GM18502 (cell line): ENCODE data around the gene NUP58.
"Not testable (repeated sequence)": the region's sequence is repeated elsewhere in the genome, so short reads cannot be mapped to it uniquely, and the experiment has no call there.

Experiments
- ATAC-seq: cut with Tn5 transposase; IDR thresholded peaks from one replicate; pipeline ENCODE4 v1.9.1; 2021; ENCODE audit warnings: mild to moderate bottlenecking; ENCODE audit not compliant: unreplicated experiment, poor library complexity

NUP58 gene

DNA sequence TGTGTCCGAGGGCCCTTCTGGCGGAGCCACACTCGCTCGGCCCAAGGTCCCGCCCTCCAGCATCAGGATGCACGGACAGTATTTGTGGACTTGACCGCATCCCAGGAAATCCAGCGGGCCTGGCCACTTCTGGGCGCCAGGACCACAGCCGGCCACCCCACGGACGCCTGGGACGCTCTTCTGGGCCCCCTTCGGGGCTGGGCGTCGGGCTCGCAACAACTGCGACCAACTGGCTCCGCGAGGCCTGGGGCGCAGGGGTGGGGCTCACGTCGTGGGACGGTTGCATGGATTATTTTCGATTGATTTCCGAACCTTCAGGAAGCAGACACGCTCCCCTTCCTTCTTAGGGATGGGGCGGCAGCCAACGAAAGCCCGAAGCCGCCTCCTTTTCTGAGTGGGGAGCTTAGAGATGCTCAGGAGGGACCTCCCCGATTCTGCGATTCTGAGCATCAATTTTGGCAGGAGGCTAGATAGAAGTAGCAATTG lies 521 bp upstream of the NUP58 start:
- peak; percentile 10 for ATAC-seq

- no peak for ATAC-seq
Observed at GRCh38 chr13:25302121-25302520, 696 bp downstream of the NUP58 start.

DNA sequence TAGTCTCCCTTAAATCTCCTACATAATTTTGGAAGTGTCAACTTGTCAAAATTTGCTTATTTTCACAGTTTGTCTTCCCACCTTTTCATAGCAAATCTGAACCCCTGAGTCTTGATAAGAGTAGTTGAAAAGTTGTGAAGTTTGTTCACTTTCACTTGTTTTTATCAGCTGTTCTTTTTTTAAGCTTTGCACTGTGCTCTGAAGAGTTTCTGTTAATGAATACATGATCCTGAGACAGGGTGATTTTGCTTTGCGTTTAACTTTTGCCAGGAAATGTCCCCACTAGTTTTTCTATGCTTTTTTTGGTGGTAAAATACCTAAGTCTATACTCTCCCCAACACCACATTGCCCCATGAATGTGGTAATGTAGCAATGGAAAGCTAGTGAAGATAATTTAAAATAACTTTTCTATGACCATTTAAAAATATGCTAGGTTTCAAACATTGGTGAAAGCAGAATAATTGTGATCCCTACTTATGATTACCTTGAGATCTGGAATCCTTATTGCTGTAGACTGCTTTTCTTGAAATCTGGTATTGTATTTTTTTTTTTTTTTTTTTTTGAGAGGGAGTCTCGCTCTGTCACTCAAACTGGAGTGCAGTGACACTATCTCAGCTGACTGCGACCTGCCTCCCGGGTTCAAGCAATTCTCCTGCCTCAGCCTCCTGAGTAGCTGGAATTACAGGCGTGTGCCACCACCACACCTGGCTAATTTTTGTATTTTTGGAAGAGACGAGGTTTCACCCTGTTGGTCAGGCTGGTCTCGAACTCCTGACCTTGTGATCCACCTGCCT lies 5.4 kb downstream of the NUP58 start:
- no peak for ATAC-seq

GRCh38 chr13:25310891-25311290 lies 9.5 kb downstream of the NUP58 start:
- no peak for ATAC-seq

GRCh38 chr13:25318946-25319345 lies 17.5 kb downstream of the NUP58 start:
- ATAC-seq: not testable (repeated sequence)

DNA sequence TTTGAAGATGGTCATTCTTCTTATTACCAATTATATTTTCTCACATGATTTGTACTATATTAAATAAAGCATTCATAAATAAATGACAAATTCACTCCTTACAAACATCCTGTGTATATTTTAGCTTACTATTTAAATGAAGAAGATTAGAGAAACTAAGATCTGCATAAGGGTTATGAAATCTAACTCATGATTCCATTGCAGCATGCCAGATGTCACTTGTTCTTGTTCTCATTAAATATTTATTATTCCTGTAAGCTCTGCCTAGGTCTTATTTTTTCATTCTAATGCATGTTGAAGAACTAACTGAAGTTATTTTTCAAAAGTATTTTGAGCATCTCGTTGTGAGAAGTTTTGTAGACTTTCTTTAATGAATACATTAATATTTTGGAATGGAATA lies 18.3 kb downstream of the NUP58 start:
- no peak for ATAC-seq

DNA sequence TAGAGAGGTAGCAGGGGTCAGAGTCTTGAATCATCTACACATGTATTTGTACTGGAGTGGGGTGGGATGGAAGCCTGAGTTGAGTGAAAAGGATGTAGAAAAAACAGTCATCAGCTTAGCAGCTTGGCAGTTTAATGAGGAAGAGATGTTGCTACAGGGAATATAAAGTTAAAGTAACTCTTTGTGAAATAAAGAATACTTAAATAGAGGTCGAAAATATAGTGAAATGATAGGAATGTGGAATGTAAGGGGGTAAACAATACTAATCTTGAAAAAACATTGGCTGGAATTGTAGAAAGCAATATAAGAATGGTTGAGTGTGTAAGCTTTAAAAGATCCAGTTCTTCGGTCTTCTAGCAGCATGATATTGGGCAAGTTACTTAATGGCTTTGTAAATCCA lies 22.7 kb downstream of the NUP58 start:
- ATAC-seq: no peak

DNA sequence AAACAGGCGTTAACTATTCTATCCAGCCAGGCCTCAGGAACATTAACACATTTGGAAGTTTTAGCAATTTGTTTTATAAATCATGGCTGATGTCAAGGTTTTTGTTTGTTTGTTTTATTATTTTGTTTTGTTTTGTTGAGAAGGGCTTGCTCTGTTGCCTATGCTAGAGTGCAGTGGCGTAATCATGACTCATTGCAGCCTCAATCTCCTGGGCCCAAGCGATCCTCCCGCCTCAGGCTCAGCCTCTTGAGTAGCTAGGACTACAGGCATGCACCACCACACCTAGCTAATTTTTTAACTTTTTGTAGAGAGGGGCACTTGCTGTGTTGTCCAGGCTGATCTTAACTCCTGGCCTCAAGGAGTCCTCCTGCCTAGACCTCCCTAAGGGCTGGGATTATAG lies 28.3 kb downstream of the NUP58 start:
- no peak for ATAC-seq

DNA sequence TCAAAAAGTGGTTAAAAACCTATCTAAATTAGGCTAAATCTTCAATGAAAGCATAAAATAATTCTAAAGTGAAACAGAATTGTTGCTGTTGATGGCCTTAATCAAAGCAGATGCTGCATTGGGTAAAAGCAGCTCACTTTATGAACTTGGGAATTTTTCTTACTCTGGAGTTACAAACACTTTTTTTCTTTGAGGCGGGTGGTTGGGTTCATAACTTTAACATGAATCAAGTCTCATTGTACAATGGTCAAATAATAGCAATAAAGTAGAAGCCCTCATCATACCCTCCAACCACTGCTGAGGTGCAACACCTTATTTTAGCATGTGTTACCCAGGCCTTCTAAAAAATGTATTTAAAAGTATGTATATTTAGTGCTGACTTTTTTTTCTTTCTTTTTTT lies 29.1 kb downstream of the NUP58 start:
- ATAC-seq: no peak

GRCh38 chr13:25335856-25336255 lies 34.4 kb downstream of the NUP58 start:
- no peak for ATAC-seq

DNA sequence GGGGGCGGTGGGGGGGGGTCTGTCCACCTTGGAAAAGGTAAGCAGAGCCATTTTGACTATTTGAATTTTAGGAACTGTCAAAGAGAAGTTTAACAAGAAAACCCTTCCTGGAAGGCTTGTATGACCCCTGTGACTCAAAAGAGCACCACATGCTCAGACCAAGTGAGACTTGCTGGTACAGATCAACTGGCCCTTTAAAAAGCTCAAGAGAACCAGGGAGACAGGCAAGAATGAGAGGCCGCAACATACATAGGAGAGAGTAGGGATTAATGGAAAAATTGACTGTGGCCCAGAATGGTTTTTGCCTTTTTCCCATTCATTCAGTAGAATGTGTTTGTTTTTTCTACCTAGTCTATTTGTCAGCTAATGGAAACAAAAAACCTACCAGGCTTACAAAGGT lies 44.2 kb downstream of the NUP58 start:
- no peak for ATAC-seq

DNA sequence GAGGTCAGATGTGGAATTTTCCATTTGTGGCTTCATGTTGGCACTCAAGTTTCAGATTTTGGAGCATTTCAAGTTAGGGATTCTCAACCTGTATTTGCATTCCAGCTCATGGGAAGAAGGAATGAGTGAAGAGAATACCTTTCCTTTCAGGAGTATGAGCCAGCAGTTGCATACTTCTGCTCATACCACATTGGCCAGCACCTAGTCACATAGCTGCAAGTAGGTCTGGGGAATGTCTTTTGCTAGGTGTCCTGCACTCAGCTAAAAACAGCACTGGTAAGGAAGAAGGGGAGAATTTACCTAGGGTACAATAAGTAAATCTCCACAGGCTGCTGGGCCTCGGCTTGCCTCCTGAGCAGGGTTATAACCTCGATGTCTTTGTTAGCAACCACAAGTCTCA lies 45.7 kb downstream of the NUP58 start:
- no peak for ATAC-seq

DNA sequence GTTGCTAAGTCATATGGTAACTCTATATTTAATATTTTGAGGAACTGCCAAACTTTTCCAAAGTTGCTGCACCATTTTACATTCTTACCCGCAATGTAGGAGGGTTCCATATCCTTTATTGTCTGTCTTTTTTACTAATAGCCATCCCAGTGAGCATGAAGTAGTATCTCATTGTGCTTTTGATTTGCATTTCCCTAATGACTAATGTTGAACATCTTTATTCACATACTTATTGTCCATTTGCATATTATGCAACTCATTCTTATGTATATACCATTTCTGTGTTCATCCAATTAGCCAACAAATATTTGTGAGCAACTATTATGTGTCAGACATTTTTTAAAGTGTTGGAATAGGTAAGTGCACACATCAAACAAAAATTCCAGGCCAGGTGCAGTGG lies 50.0 kb downstream of the NUP58 start:
- ATAC-seq: no peak

DNA sequence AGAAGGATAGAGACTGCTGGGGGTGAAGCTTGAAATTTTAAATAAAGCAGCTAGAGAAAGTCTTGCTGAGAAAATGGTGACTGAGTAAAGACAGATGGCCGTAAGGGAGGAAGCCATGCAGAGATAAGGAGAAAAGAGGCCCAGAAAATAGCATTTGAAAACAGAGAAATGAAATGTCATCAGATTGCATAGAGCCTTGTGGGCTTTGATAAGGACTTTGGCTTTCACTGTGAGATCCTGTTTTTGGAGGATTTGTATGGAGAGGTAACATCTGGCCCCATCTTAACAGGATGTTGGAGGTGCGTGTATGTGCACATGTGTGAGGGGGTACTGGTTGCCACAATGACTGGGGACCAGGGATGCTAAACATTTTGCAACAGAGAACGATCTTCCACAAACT lies 50.8 kb downstream of the NUP58 start:
- no peak for ATAC-seq

- ATAC-seq: no peak
Observed at GRCh38 chr13:25352806-25353205, 51.4 kb downstream of the NUP58 start.

DNA sequence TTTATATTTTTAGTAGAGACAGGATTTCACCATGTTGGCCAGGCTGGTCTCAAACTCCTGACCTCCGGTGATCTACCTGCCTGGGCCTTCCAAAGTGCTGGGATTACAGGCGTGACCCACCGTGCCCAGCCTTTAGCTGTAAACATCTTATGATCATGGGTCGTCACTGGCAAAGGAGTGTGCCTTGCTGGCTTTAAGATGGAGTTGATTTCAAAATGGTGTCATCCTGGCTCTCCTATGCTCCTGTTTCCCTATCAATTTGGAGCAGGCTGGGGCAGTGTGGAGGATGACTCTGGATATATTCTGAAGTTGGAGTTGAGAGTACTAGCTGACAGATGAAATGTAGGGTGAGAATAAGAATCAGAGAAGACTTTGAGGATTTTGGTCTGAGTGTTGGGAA lies 51.9 kb downstream of the NUP58 start:
- ATAC-seq: no peak

DNA sequence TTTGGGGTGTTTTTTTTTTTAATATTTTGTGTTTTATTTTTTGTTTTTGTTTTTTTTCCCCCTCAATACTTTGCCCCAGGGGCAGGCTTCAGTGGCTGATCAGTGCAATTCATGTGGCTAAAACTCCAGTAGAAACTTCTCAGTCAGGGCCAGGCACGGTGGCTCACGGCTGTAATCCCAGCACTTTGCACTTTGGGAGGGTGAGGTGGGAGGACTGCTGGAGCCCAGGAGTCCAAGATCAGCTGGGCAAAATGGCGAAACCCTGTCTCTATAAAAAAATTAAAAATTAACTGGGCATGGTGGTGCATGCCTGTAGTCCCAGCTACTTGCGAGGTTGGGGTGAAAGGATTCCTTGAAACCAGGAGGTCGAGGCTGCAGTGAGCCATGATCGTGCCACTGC lies 53.0 kb downstream of the NUP58 start:
- no peak for ATAC-seq

DNA sequence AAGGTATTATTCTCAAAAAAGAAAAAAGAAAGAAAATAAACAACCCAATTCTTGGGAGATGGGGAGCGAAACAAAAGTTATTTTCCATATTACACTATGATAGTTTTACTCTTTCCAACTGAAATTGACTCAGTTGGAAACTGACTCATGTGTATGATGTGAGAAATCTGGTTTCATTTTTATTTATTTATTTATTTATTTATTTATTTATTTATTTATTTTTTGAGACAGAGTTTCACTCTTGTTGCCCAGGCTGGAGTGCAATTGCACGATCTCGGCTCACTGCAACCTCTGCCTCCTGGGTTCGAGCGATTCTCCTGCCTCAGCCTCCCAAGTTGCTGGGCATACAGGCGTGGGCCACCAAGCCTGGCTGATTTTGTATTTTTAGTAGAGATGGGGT lies 59.0 kb downstream of the NUP58 start:
- not testable (repeated sequence) for ATAC-seq

DNA sequence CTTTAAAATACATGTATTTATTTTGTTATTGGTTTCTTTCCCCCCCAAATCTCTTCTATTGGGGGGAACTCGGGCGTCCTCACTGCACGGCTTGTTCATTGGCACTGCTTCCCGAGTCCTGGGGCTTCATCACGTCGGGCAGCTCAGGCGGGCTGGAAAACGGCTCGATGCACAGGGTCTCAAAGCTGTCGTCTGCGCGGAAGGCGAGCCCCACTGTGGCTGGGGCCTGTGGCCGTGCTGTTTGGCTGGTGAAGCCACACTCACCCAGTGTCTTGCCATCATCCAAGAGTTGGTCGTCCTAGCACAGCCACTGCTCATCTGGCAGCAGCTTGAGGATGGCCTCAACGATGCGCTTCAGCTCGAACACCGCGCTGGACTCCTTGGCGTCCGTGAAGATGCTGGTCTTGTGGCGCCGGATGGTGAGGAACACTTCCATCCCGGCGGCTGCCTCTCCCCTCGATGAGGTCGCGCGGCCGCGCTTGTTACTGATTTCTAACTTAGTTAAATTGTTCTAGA lies 64.4 kb downstream of the NUP58 start:
- ATAC-seq: no peak

DNA sequence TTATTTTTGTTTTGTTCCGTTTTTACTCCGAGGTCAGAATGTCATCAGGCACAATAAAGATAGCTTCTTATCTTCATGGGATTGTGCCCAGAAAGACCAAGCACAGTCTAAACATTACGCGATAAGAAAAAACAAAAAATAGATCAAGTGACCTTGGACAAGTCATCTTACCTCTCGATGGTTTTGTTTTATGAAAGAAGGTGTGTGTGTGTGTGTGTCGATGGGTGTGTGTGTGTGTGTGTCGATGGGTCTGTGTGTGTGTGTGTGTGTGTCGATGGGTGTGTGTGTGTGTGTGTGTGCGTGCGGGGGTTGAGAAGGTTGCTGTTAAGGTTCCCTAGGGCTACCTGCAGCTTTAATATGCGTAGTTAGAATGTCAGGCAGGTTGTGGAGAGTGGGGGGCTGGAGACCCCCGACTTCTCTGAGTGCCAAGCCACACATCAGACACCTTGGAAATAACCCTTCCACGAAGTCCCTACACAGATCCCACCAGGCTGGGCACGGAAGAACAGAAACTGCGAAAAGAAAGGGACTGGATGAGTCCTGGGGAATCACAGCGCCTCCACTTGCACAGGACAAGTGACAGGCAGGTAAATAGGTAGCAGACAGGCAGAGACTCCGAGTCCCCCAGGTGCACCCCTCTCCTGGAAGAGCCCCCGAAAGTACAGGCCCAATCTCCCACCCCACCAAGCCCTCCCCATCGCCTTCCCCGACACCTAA lies 69.9 kb downstream of the NUP58 start:
- ATAC-seq: no peak

GRCh38 chr13:25371875-25372283 lies 70.5 kb downstream of the NUP58 start, which contains the start of gene ATP8A2:
ATP8A2 (plus strand) TSS chr13:25371974; CDS start chr13:25372213, 239 bp downstream.
- ATAC-seq: no peak
